NCI-H446 treated with DMSO at 0.1 percent for 48 hours (cell line): Measurements from ENCODE around the gene NBAS.
"Not testable (repeated sequence)": the region's sequence is repeated elsewhere in the genome, so short reads cannot be mapped to it uniquely, and the experiment has no call there.

ENCODE experiments used
- DNase-seq: peaks from one replicate; lab custom pipeline; 2025; lab: John Stamatoyannopoulos, UW

Gene NBAS

GRCh38 chr2:15363142-15363541 lies 198.0 kb downstream of the NBAS start:
- DNase-seq, result no peak

- no peak for DNase-seq
These were observed 201.2 kb downstream of the NBAS start for GRCh38 chr2:15359716-15360531.

- DNase-seq, result no peak
These were observed 203.2 kb downstream of the NBAS start for GRCh38 chr2:15357922-15358321.

GRCh38 chr2:15357186-15357585 lies 203.9 kb downstream of the NBAS start:
- no peak for DNase-seq

GRCh38 chr2:15355386-15355785 lies 205.7 kb downstream of the NBAS start:
- no peak for DNase-seq

- no peak for DNase-seq
These were observed 206.4 kb downstream of the NBAS start for GRCh38 chr2:15354596-15355366.

- DNase-seq, result no peak
These were observed 208.8 kb downstream of the NBAS start for GRCh38 chr2:15352363-15352762.

GRCh38 chr2:15348636-15349035 lies 212.5 kb downstream of the NBAS start:
- no peak for DNase-seq

GRCh38 chr2:15348045-15348444 lies 213.1 kb downstream of the NBAS start:
- DNase-seq, result no peak

GRCh38 chr2:15346624-15347023 lies 214.5 kb downstream of the NBAS start:
- DNase-seq, result no peak

GRCh38 chr2:15337996-15338666 lies 223.0 kb downstream of the NBAS start:
- no peak for DNase-seq

- peak; percentile 32 for DNase-seq
These were observed 226.3 kb downstream of the NBAS start for GRCh38 chr2:15334644-15335326.

- no peak for DNase-seq
These were observed 229.3 kb downstream of the NBAS start for GRCh38 chr2:15331787-15332186.

GRCh38 chr2:15325296-15325695 lies 235.8 kb downstream of the NBAS start:
- no peak for DNase-seq

GRCh38 chr2:15323227-15323626 lies 237.9 kb downstream of the NBAS start:
- DNase-seq, result no peak

- DNase-seq, result not testable (repeated sequence)
These were observed 239.7 kb downstream of the NBAS start for GRCh38 chr2:15321481-15321880.

GRCh38 chr2:15316370-15316814 lies 244.7 kb downstream of the NBAS start:
- DNase-seq, result no peak

- DNase-seq, result no peak
These were observed 245.7 kb downstream of the NBAS start for GRCh38 chr2:15315411-15315810.

GRCh38 chr2:15313657-15314056 lies 247.5 kb downstream of the NBAS start:
- DNase-seq, result no peak

- no peak for DNase-seq
These were observed 249.2 kb downstream of the NBAS start for GRCh38 chr2:15311926-15312325.

- DNase-seq, result no peak
These were observed 249.8 kb downstream of the NBAS start for GRCh38 chr2:15311201-15311907.
